Panc1 (cell line): ENCODE measurements around the gene SOX18. TPM values are rescaled to one million over a fixed set of nuclear protein-coding genes. Genes with fewer than 3 reads are reported as not detected.

Experiments
- ATAC-seq: fragments of 200-7000 bp; cut with Tn5 transposase; 2 replicates; pipeline ENCODE4 v1.9.1; 2020; ENCODE audit warnings: mild to moderate bottlenecking, moderate library complexity
- BruUV-seq: library from RNA; stranded (reverse); fragments of 400-500 nt; replicated peaks from 2 replicates; lab custom pipeline; 2021; lab: Mats Ljungman, UMichigan
- CTCF ChIA-PET: fragments of 300-600 bp; sonication (Branson Sonifier 250); formaldehyde crosslinking; loops from one replicate; lab custom pipeline; 2022; ENCODE audit warnings: antibody characterized with exemption; lab: Charles Lee
- POLR2A ChIA-PET: fragments of 300-600 bp; sonication (Branson Sonifier 250); formaldehyde crosslinking; loops from one replicate; lab custom pipeline; 2022; ENCODE audit warnings: antibody characterized with exemption; lab: Charles Lee
- DNase-seq: peaks from one replicate; pipeline ENCODE4 v3.0.0-alpha.2; 2010; ENCODE audit warnings: low read depth, low spot score
- H3K27ac ChIP-seq: 2 replicates; pipeline ENCODE4 v1.5.1; 2011; ENCODE audit warnings: mild to moderate bottlenecking, low read length, inconsistent platforms
- H3K27me3 ChIP-seq: fragments of 200-500 bp; sonication (Bioruptor generic); 2 replicates; pipeline ENCODE4 v1.6.0; 2014; ENCODE audit warnings: low read length, inconsistent platforms; ENCODE audit not compliant: control insufficient read depth, insufficient read depth
- H3K36me3 ChIP-seq: fragments of 200-500 bp; sonication (Bioruptor generic); 2 replicates; pipeline ENCODE4 v1.5.1; 2014; ENCODE audit warnings: inconsistent platforms, mild to moderate bottlenecking, low read length, moderate library complexity; ENCODE audit not compliant: control insufficient read depth, insufficient read depth
- H3K4me1 ChIP-seq: 2 replicates; pipeline ENCODE4 v1.5.1; 2011; ENCODE audit warnings: inconsistent platforms, mild to moderate bottlenecking, low read length, moderate library complexity; ENCODE audit not compliant: control insufficient read depth, insufficient read depth
- H3K4me3 ChIP-seq, 2 experiments: 2 replicates each; pipeline ENCODE4 v1.5.1; 2011 to 2012; ENCODE audit warnings: low read depth in 2 of 2, low read length in 2 of 2, mild to moderate bottlenecking in 2 of 2, inconsistent platforms in 1 of 2, moderate library complexity in 1 of 2
- H3K9me3 ChIP-seq: fragments of 200-500 bp; sonication (Bioruptor generic); 2 replicates; pipeline ENCODE4 v1.5.1; 2014; ENCODE audit warnings: low read depth, mild to moderate bottlenecking, inconsistent platforms, low read length, moderate library complexity; ENCODE audit not compliant: control insufficient read depth, insufficient read depth
- POLR2AphosphoS5 ChIP-seq: IDR thresholded peaks from 2 replicates; pipeline ENCODE4 v1.6.1; 2012; ENCODE audit warnings: mild to moderate bottlenecking, low read depth, low read length, moderate library complexity
- SIN3A ChIP-seq: IDR thresholded peaks from 2 replicates; pipeline ENCODE4 v1.6.1; 2012; ENCODE audit warnings: low read depth, mild to moderate bottlenecking, low read length, moderate library complexity, borderline replicate concordance; ENCODE audit not compliant: insufficient read depth
- TCF7L2 ChIP-seq: IDR thresholded peaks from 2 replicates; pipeline ENCODE4 v1.6.1; 2011; ENCODE audit warnings: mild to moderate bottlenecking, low read depth, low read length, inconsistent platforms
- in situ Hi-C: cut with HindIII; loops from 2 replicates; pipeline ENCODE4 v1.10.0; 2016; ENCODE audit warnings: low sequenced_read_pairs, low pct_unique_long_range_greater_than_20kb
- intact Hi-C: fragments of 100-400 bp; cut with micrococcal nuclease; formaldehyde crosslinking; loops from one replicate; pipeline ENCODE4 v1.10.0; 2022; ENCODE audit not compliant: unreplicated experiment
- total RNA-seq: library from RNA; stranded (reverse); gene quantifications from one replicate; pipeline ENCODE4 v1.2.1, GENCODE V29; 2021; ENCODE audit not compliant: unreplicated experiment
- TF ChIP-seq, protein P1 (sequence below), 2 experiments: IDR thresholded peaks; 2 replicates each; pipeline ENCODE4 v1.6.1; 2011 to 2012; ENCODE audit warnings: low read depth in 2 of 2, control low read depth in 1 of 2, low read length in 1 of 2, mild to moderate bottlenecking in 1 of 2, moderate library complexity in 1 of 2; ENCODE audit not compliant: insufficient read depth in 1 of 2
- TF ChIP-seq, protein P2 (sequence below): fragments of 450-650 bp; IDR thresholded peaks from 2 replicates; pipeline ENCODE4 v1.5.1; 2017; ENCODE audit warnings: mild to moderate bottlenecking

SOX18 gene
- total RNA-seq, 1 experiment from 2014 or later, result 18.7 TPM

DNA sequence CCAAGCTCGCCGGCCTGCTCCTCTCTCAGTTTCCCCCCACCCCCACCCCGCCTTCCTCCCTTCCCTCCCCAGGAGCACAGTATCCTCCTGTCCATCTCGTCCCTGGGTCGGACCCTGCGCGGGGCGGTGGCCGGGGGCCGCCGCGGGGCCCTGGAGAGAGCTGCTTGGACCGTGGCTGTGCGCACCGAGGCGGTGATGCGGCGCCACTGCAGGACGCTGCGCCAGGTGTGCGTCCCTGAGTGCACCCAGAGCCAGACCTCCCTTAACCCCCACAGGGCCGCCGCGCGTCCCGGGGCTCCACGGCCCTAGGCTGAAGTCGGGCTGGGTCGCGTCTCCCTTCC lies 11.2 kb downstream of the SOX18 start:
- ChIA-PET CTCF (interaction anchor here (0.7 to 2.2 kb wide), 7 partner anchors 8 to 58 kb away, joined by 3 to 14 read pairs (median 4); partner anchors contain the start of genes PRPF6, SAMD10 and TCEA2), POLR2A (no interaction called here)
- no peak for DNase-seq
- Histone ChIP-seq H3K4me1 (peaks cover 35% of the 10 kb centered on the region), H3K4me3 (peak overlapping the region; percentile 43 to 58), H3K27me3 (no peaks in the 10 kb centered on the region), H3K27ac (no peak overlapping the region), H3K36me3 (0 out of 2 replicates have a peak, but pooled peaks cover 2% of the 10 kb centered on the region), H3K9me3 (no peaks in the 10 kb centered on the region)
- no TSS peak for BruUV-seq
- intact Hi-C loops (no loop called here), in situ Hi-C loops (no loop called here)
- TF ChIP-seq SIN3A (no peak), TCF7L2 (no peak), POLR2AphosphoS5 (no peak)
- TF ChIP-seq, protein P1, sequence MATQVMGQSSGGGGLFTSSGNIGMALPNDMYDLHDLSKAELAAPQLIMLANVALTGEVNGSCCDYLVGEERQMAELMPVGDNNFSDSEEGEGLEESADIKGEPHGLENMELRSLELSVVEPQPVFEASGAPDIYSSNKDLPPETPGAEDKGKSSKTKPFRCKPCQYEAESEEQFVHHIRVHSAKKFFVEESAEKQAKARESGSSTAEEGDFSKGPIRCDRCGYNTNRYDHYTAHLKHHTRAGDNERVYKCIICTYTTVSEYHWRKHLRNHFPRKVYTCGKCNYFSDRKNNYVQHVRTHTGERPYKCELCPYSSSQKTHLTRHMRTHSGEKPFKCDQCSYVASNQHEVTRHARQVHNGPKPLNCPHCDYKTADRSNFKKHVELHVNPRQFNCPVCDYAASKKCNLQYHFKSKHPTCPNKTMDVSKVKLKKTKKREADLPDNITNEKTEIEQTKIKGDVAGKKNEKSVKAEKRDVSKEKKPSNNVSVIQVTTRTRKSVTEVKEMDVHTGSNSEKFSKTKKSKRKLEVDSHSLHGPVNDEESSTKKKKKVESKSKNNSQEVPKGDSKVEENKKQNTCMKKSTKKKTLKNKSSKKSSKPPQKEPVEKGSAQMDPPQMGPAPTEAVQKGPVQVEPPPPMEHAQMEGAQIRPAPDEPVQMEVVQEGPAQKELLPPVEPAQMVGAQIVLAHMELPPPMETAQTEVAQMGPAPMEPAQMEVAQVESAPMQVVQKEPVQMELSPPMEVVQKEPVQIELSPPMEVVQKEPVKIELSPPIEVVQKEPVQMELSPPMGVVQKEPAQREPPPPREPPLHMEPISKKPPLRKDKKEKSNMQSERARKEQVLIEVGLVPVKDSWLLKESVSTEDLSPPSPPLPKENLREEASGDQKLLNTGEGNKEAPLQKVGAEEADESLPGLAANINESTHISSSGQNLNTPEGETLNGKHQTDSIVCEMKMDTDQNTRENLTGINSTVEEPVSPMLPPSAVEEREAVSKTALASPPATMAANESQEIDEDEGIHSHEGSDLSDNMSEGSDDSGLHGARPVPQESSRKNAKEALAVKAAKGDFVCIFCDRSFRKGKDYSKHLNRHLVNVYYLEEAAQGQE (IDR thresholded peaks at IDR 0.05; ENCODE audit: insufficient read depth in 1 of 2, low read depth in 2 of 2, low read length in 1 of 2), result no peak
- TF ChIP-seq, protein P2, sequence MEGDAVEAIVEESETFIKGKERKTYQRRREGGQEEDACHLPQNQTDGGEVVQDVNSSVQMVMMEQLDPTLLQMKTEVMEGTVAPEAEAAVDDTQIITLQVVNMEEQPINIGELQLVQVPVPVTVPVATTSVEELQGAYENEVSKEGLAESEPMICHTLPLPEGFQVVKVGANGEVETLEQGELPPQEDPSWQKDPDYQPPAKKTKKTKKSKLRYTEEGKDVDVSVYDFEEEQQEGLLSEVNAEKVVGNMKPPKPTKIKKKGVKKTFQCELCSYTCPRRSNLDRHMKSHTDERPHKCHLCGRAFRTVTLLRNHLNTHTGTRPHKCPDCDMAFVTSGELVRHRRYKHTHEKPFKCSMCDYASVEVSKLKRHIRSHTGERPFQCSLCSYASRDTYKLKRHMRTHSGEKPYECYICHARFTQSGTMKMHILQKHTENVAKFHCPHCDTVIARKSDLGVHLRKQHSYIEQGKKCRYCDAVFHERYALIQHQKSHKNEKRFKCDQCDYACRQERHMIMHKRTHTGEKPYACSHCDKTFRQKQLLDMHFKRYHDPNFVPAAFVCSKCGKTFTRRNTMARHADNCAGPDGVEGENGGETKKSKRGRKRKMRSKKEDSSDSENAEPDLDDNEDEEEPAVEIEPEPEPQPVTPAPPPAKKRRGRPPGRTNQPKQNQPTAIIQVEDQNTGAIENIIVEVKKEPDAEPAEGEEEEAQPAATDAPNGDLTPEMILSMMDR, result no peak
- ATAC-seq, result peak; percentile 66

DNA sequence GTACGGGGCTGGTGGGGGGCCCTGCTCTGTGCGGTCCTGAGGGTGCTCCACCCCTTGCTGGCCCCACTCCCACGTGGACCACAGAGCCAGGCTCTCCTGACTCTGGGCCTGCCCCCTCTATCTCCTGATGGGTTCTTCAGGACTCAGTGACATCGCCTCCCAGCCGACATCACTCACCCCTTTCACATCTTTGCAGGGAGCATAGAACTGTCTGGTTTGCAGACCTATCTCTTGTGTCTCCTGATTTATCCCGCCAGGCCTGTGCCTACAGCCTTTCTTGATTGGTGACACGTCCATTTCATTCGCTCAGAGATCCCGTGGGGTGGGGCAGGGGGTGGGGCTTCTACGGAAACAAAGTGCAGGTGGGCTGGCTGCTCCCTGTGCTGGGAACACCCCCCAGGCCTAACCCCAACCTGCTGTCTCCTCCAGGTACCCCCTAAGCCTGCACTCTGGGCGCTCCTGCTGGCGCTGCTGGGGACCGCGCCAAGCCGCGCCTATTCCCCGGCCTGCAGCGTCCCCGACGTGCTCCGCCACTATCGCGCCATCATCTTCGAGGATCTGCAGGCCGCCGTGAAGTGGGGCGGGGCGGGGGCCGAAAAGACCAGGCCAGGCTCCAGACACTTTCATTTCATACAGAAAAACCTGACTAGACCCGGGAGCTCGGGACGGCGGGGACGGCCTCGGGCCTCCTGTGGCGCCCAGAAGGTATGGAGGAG lies 11.8 kb downstream of the SOX18 start:
- Histone ChIP-seq H3K4me3 (peak overlapping the region; percentile 43 to 58), H3K9me3 (no peaks in the 10 kb centered on the region), H3K4me1 (peaks cover 35% of the 10 kb centered on the region), H3K27ac (no peak overlapping the region), H3K36me3 (0 out of 2 replicates have a peak, but pooled peaks cover 2% of the 10 kb centered on the region), H3K27me3 (no peaks in the 10 kb centered on the region)
- ChIA-PET CTCF (interaction anchor here (0.7 to 2.2 kb wide), 7 partner anchors 8 to 58 kb away, joined by 3 to 14 read pairs (median 4); partner anchors contain the start of genes PRPF6 and SAMD10), POLR2A (no interaction called here)
- no TSS peak for BruUV-seq
- in situ Hi-C loops, result no loop called here
- peak; percentile 14 for ATAC-seq
- intact Hi-C loops, result no loop called here
- DNase-seq, result no peak
- TF ChIP-seq TCF7L2 (no peak), SIN3A (no peak), POLR2AphosphoS5 (no peak)
- TF ChIP-seq, protein P2, result no peak
- TF ChIP-seq, protein P1 (IDR thresholded peaks at IDR 0.05; ENCODE audit: insufficient read depth in 1 of 2, low read depth in 2 of 2, low read length in 1 of 2), result no peak
